A673 (cell line): ENCODE data around the gene UBR4.

ENCODE experiments used
- EZH2 ChIP-seq: fragments of 200-600 bp; sonication (generic); IDR thresholded peaks from 2 replicates; pipeline ENCODE4 v1.6.1; 2017; ENCODE audit warnings: borderline replicate concordance, low read depth, mild to moderate bottlenecking, mixed read lengths, antibody characterized with exemption, low read length; ENCODE audit not compliant: poor library complexity, severe bottlenecking
- TF ChIP-seq, protein P1 (sequence below): fragments of 300-800, 200-600 bp; sonication (generic); conservative IDR thresholded peaks from 2 replicates; pipeline ENCODE4 v1.5.1; 2017; ENCODE audit warnings: low read depth, mild to moderate bottlenecking, antibody characterized with exemption, low read length, moderate library complexity, mixed read lengths

DNA sequence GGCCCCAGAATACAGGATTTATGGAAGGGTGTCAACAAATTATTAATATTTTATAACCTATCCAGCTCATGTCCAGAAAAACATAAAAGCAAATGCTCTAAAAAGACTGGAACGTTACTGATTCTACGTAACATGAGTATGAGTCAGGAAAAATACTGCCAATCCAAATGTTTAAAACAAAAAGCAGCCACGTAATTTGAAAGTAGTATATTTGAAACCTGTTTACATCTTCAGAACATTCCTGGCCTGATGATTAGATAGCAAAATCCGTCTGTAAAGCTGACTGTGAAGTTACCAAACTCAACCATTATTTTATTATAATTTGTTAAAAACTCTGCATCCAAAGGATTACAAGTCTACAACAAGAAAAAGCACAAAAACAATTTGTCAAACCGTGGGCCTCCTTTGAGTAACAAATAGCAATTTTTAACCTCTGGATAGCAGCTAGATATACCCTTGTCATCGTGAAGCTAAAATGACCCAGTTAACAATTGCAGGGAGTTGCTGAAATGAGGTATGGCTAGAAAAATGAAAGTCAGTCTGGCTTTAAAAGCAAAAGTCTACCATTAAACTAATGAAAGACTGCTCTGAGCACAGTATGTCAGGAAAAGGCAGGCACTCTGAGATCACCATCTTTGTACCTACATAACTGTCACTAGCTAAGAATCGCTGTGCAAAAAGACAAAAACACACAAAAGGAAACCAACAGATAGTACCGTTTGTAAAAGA is 1.2 kb downstream of the UBR4 start:
- TF ChIP-seq, protein P1, sequence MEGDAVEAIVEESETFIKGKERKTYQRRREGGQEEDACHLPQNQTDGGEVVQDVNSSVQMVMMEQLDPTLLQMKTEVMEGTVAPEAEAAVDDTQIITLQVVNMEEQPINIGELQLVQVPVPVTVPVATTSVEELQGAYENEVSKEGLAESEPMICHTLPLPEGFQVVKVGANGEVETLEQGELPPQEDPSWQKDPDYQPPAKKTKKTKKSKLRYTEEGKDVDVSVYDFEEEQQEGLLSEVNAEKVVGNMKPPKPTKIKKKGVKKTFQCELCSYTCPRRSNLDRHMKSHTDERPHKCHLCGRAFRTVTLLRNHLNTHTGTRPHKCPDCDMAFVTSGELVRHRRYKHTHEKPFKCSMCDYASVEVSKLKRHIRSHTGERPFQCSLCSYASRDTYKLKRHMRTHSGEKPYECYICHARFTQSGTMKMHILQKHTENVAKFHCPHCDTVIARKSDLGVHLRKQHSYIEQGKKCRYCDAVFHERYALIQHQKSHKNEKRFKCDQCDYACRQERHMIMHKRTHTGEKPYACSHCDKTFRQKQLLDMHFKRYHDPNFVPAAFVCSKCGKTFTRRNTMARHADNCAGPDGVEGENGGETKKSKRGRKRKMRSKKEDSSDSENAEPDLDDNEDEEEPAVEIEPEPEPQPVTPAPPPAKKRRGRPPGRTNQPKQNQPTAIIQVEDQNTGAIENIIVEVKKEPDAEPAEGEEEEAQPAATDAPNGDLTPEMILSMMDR, result no peak
- TF ChIP-seq EZH2, result no peak
